Adipocyte (in vitro differentiated cells): ENCODE results near the gene CCT7.

Experiments used
- DNase-seq: peaks from one replicate; pipeline ENCODE4 v3.0.0-alpha.2; 2015; ENCODE audit warnings: low read depth
- H3K27me3 ChIP-seq: replicated peaks from 2 replicates; pipeline ENCODE4 v1.7.0; 2013; ENCODE audit warnings: mild to moderate bottlenecking, low read length, moderate library complexity; ENCODE audit not compliant: control insufficient read depth, insufficient read depth
- H3K36me3 ChIP-seq: 2 replicates; pipeline ENCODE4 v1.7.0; 2013; ENCODE audit warnings: low read length, mild to moderate bottlenecking, moderate library complexity; ENCODE audit not compliant: control insufficient read depth, insufficient read depth, severe bottlenecking
- H3K4me1 ChIP-seq: 2 replicates; pipeline ENCODE4 v1.7.0; 2013; ENCODE audit warnings: mild to moderate bottlenecking, low read length, moderate library complexity; ENCODE audit not compliant: control insufficient read depth, insufficient read depth
- H3K4me3 ChIP-seq: 2 replicates; pipeline ENCODE4 v1.7.0; 2013; ENCODE audit warnings: mild to moderate bottlenecking, low read length, moderate library complexity
- H3K9ac ChIP-seq: 2 replicates; pipeline ENCODE4 v1.7.0; 2013; ENCODE audit warnings: mild to moderate bottlenecking, low read length, moderate library complexity
- H3K9me3 ChIP-seq: 2 replicates; pipeline ENCODE4 v1.7.0; 2013; ENCODE audit warnings: mild to moderate bottlenecking, low read length, moderate library complexity; ENCODE audit not compliant: control insufficient read depth

The CCT7 gene

DNA sequence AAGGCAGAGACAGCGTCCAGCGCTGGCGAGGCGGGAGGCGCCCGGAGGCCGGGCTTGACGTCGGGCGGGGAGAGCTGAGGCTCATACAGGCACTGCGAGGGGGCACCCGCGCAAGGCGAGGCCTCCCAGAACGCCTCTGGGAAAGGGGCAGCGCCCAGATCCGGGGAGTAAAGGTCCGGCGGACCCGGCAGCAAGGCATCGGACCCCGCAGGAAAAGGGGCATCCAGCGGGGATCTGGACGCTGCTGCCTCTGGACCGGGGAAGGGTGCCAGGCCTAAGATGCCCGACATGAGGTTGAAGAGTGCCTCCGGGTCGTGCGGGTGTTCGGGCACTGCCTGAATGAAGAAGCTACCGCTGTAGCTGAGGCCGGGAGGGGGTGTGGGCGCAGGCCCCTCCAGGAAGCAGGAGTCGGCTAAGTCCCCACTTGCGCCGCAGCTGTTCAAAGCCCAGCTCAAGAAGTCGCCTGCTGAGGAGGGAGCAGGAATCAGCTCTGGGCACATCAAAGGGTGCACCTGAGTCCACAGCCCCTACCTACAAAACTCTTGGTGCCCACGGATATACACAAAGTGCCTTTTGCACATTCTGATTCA, 58.3 kb downstream of the CCT7 start:
- no peak overlapping the region for H3K4me3 ChIP-seq
- DNase-seq = no peak
- peaks cover 3% of the 10 kb centered on the region for H3K9me3 ChIP-seq
- no peak overlapping the region for H3K9ac ChIP-seq
- H3K36me3 ChIP-seq = no peaks in the 10 kb centered on the region
- H3K4me1 ChIP-seq = peaks cover 10% of the 10 kb centered on the region
- H3K27me3 ChIP-seq = peaks cover 84% of the 10 kb centered on the region

DNA sequence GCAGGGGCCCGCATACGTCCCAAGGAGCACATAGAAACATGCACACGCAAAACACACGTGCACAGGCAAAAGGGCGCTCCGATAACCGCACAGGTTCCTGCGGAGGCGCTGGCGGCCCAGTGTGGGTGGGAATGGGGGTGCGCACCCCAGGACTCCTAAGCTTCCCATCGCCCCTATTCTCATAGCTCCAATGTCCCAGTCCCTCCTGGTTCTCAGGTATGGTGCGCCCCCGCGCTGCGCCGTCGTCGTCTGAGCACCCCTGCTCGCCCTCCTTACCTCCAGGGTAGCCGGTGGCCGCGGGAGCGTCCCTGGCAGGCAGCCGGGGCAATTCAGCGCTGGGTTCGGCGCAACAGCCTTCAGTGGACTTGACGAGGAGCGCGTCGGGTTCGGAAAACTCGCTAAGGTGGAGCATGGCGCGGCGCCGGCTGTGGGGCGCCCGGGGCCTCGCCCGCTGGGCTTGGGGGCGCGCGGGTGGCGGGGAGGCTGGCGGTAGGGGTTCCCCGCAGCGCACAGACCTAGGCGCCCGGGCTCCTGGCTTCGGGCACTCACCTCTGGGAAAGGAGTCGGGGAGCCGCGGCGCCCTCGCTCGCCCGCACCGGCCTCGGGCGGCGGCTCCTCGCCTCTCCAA, 58.9 kb downstream of the CCT7 start:
- peak overlapping the region; percentile 76 for H3K4me3 ChIP-seq
- peaks cover 3% of the 10 kb centered on the region for H3K9me3 ChIP-seq
- no peaks in the 10 kb centered on the region for H3K36me3 ChIP-seq
- H3K9ac ChIP-seq = no peak overlapping the region
- DNase-seq = peak; percentile 18
- peaks cover 84% of the 10 kb centered on the region for H3K27me3 ChIP-seq
- H3K4me1 ChIP-seq = peaks cover 10% of the 10 kb centered on the region

DNA sequence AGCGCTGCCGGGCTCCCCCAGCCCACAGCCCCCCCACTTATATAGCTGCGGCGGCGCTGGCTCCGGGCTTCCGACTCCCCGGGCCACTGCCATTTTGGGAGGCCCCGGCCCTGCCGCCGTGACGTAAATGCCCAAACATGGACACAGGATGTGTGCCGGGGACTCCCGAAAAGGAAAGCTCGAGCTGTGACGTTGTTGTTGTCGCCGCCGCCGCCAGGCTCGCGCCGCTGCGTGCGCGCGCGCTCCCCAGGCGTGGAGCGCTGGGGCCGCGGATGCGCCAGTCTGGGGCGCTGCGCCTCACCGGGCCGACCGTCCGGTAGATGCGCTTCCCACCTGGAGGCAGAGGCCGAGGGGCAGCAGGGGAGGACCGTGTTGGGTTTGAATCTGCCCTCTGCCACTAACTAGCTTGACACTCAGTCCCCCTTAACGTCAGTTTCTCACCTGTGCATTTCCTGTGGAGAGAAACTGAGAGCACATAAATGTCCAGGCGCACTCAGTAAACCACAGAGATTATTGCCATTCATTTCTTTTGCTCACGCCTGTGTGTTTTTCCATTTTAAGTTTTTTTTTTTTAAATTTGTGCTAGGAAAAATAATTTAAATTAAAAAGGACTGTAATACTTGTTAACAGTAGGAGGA, 59.5 kb downstream of the CCT7 start, which contains the start of gene EGR4:
Gene EGR4, minus strand, starts transcription at position 15 of the 638 bp plus-strand sequence. CDS start 231 bp downstream, outside the sequence.
- Histone ChIP-seq H3K9me3 (peaks cover 3% of the 10 kb centered on the region), H3K4me1 (peaks cover 10% of the 10 kb centered on the region), H3K36me3 (no peaks in the 10 kb centered on the region), H3K9ac (no peak within 1 kb of the TSS), H3K27me3 (peaks cover 78% of the 10 kb centered on the region), H3K4me3 (peak within 1 kb of the TSS; percentile 76)
- peak; percentile 79 for DNase-seq

DNA sequence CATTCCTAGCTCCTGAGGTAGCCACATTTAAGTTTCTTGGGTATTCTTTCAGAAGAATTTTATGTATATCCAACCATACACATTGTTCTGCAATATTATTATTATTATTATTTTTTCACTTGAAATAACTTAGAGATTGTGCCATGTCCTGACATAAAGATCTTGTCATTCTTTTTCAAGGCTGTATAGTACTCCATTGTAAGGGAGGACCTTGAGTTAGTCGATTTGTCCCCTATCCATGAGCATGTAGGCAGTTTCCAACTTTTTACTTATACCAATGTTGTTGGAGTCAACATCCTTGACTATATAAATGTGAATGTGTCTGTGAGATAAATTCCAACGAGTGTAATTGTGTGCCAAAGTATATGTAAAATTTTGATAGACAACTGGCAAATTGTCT, 60.1 kb downstream of the CCT7 start:
- Histone ChIP-seq H3K4me3 (no peak overlapping the region), H3K27me3 (peaks cover 73% of the 10 kb centered on the region), H3K36me3 (no peaks in the 10 kb centered on the region), H3K9ac (no peak overlapping the region), H3K9me3 (peaks cover 3% of the 10 kb centered on the region), H3K4me1 (peaks cover 10% of the 10 kb centered on the region)
- no peak for DNase-seq

DNA sequence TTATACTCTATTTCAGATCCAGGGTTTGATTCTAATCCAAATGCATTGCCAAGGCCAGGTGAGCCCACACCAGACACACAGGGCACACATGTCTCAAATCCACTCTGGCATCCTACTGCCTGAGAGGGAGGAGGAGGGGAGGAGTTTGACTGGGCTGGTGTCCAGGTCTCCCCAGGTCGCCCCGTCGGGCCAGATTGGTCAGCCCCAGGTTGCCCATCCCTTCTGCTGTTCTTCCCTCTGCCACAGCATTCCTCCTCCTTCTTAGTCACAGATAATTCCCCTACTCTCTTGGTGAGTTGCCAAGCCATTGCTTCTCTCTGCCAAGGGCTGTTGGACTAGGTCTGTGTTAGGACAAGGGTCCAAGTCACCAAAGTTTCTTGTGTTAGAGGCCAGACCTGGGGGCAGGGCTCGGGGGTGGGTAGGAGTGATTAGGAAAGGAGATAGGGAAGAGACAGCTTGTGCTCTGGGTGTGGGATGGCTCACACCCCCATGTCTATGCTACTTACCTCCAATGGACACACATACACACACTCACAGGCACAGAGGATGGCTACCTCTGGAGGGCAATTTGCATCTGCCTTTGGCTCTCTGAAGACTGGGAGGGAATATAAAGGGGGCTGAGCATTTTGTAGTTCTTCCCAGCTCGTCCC, 61.8 kb downstream of the CCT7 start:
- H3K27me3 ChIP-seq = peaks cover 67% of the 10 kb centered on the region
- no peak for DNase-seq
- no peak overlapping the region for H3K4me3 ChIP-seq
- no peaks in the 10 kb centered on the region for H3K36me3 ChIP-seq
- peaks cover 10% of the 10 kb centered on the region for H3K4me1 ChIP-seq
- H3K9me3 ChIP-seq = peaks cover 3% of the 10 kb centered on the region
- no peak overlapping the region for H3K9ac ChIP-seq

DNA sequence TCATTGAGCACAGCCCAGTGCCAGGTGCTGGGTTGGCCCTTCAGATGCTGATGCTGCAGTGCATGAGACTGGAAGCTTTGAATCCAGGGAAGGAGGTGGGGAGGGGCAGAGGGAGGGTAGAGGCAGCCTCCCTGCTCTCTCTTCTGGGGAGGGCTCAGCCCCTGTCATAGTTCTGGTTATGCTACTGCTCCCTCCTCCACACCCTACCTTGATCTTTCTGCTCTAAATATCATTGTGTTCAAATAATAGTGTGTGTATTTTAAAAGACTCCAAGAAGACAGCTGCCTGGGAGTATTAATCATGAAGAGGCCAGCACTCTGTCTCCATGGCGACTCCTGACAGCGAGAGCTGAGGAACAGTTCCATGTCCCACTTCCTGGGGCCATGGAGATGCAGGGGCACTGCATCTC, 63.0 kb downstream of the CCT7 start:
- Histone ChIP-seq H3K9me3 (peaks cover 3% of the 10 kb centered on the region), H3K36me3 (no peaks in the 10 kb centered on the region), H3K9ac (no peak overlapping the region), H3K4me3 (no peak overlapping the region), H3K4me1 (peaks cover 4% of the 10 kb centered on the region), H3K27me3 (peaks cover 54% of the 10 kb centered on the region)
- DNase-seq = peak; percentile 29

DNA sequence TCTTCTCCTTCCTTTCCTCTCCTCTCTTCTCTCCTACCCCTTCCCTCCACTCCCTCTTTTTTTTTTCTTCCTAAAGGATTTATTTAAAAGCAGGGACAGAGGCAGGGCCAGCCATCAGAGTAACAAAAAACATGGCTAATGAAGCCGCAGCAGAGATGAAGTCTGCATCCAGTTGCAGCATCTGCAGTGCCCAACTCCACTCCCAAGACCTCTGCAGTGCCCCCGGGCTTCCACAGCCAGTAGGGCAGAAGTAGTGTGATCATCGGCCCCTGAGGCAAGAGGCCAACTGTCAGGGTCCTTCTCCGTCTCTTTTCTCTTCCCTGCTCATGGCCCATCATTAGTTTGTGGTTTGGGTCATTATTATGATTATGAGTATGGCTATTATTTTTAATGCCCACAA, 63.5 kb downstream of the CCT7 start:
- H3K4me1 ChIP-seq = peaks cover 4% of the 10 kb centered on the region
- no peak for DNase-seq
- no peaks in the 10 kb centered on the region for H3K36me3 ChIP-seq
- H3K4me3 ChIP-seq = no peak overlapping the region
- H3K9me3 ChIP-seq = peaks cover 3% of the 10 kb centered on the region
- H3K9ac ChIP-seq = no peak overlapping the region
- H3K27me3 ChIP-seq = peaks cover 50% of the 10 kb centered on the region

DNA sequence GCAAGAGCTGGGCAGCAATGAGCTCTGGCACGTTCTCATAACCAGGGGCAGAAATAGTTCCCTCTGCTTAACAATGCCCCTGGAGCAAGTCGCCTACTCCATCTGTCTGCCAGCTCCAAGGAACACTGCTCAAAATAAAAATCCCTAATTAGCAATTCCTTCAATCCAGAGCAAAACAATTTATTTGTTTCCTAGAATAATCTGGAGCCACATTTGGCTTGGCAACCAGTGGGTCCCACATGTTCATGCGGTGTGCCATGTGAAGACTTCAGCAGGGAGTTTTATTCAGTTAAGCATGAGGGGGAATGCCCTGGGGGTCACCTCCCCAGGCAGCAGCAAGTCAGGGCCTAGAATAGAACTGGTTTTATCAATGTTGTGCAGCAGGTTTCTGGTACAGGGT, 66.8 kb downstream of the CCT7 start:
- no peak overlapping the region for H3K9ac ChIP-seq

DNA sequence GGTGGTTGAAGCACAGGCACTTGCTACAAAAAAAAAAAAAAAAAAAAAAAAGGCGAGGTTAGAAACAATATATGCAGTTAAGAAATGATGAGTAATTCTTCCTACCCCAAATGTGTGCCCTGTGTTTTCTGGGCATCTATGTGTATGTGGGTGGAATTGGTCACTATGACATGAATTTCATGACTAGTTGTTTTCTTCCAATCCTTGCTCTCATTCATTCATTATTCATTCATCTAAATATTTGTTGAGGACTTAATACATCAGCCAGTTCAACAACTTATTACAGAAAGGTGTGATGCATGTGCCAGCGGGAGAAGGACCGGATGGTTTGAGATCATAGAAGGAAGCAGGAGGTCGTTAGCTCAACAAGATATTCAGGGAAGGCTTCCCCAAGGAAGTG, 67.5 kb downstream of the CCT7 start:
- no peak for DNase-seq
- Histone ChIP-seq H3K4me3 (no peak overlapping the region), H3K9ac (no peak overlapping the region), H3K36me3 (no peaks in the 10 kb centered on the region), H3K27me3 (peaks cover 13% of the 10 kb centered on the region), H3K9me3 (no peaks in the 10 kb centered on the region), H3K4me1 (no peaks in the 10 kb centered on the region)

More for the DNA sequence above, 66.8 kb downstream of the CCT7 start:
- DNase-seq = no peak
- H3K9me3 ChIP-seq = no peaks in the 10 kb centered on the region
- H3K4me3 ChIP-seq = no peak overlapping the region
- H3K4me1 ChIP-seq = no peaks in the 10 kb centered on the region
- H3K36me3 ChIP-seq = no peaks in the 10 kb centered on the region
- peaks cover 18% of the 10 kb centered on the region for H3K27me3 ChIP-seq
